GM18858 (cell line): ENCODE data around the gene SUSD2.
"Not testable (repeated sequence)": the region's sequence is repeated elsewhere in the genome, so short reads cannot be mapped to it uniquely, and the experiment has no call there.

ENCODE experiments used
- ATAC-seq: cut with Tn5 transposase; IDR thresholded peaks from one replicate; pipeline ENCODE4 v1.9.1; 2021; ENCODE audit not compliant: unreplicated experiment

SUSD2 gene

GRCh38 chr22:24187731-24188644 is 6.7 kb downstream of the SUSD2 start:
- no peak for ATAC-seq

- no peak for ATAC-seq
These were observed 7.5 kb downstream of the SUSD2 start for GRCh38 chr22:24188705-24189248.

DNA sequence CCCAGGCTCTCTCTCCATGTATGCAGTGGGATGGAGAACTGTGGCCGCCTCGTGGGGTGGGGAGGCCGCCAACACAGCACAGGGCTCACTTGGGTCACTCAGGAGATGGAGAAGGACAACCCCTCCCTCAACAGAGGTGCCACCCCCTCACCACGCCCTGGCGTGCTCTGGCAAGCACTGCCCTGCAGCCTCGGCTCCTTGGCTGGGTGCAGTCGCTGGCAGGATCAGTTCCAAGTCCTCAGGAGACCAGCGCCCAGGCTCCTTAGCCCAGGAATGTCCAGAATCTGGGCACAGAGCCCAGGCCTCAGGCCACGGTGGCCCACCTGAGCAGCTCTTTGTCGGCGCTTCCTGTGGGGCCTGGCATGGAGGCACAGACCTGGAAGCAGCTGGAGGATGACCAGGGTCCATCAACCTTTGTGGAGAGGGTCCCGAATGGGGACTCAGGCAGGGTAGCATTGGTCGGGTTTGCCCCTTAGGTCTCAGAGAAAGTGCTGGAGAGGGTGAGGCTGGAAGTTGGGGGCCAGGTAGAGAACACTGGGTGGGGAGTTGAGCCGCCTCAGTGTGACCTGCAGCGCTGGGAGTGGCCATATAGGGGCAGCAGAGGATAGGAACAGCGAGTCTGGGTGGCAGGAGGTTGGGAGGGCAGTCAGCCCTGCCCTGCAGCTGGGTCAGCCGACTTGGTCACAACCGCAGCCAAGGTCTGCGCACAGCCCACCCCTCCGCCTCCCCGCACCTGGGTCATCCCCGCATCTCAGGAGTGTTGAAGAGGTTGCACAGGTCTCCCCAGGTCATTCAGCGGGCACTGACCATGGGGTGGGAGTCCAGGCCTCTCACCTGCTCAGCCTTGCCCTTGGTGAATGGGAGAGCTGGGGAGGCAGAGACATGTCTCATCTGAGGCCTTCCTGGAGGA is 8.2 kb downstream of the SUSD2 start:
- ATAC-seq, result no peak

DNA sequence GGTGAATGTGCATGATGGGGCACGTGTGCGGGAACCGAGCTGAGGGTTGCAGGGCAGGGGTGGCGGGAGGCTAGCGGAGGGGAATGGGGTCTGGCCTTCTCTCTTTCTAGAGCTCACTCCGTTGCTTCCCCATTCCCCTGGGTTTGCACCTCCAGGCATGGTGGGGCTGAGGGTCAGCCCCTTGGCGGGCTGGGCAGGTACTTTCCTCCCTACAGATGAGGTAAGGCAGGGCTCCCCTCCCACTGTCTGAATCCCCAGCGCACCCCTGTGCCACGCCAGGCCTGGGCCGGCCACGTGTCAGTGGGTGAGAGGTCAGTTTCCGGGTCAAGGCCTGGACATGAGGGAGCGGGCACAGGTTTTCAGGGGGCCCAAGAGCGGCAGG is 8.9 kb downstream of the SUSD2 start:
- no peak for ATAC-seq

DNA sequence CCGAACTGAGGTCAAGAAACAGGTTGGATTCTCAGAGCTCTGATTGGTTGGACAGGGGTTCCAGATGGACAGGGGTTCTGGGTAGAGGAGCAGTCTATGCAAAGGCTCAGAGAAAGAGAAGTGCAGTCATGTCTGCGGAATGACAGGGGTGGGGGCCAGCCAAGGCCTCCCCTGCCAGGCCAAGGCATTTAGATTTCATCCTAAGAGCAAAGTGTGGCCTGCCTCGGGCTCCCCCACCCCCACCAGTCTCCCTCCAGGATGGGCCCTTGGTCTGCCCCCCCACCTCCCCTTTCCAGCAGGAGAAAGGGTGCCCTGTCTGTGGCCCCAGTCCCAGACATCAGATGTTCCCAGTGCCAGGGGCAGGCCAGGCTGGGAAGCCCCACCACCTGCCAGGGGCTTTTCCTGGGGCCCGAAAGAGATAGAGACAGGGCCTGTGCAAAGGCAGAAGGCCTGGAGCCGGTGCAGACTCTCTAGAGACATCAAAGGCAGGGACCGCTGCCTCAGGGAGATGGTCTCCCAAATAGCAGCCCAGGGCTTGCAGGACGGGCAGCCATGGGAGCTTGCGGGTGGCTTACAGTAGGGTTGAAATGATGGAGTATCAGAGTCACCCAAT is 9.4 kb downstream of the SUSD2 start:
- no peak for ATAC-seq

GRCh38 chr22:24191381-24191841 is 10.1 kb downstream of the SUSD2 start:
- no peak for ATAC-seq

- ATAC-seq, result no peak
These were observed 10.6 kb downstream of the SUSD2 start for GRCh38 chr22:24191893-24192292.

DNA sequence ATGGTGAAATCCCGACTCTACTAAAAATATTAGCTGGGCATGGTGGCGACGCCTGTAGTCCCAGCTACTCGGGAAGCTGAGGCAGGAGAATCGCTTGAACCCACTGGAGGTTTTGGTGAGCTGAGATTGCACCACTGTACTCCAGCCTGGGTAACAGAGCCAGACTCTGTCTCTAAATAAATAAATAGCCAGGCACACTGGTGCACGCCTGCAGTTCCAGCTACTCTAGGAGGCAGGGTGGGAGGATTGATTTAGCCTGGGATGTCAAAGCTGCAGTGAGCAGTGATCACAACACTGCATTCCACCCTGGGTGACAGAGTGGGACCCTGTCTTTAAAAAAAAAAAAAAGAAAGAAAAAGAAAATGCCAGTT is 17.4 kb downstream of the SUSD2 start:
- ATAC-seq, result no peak

DNA sequence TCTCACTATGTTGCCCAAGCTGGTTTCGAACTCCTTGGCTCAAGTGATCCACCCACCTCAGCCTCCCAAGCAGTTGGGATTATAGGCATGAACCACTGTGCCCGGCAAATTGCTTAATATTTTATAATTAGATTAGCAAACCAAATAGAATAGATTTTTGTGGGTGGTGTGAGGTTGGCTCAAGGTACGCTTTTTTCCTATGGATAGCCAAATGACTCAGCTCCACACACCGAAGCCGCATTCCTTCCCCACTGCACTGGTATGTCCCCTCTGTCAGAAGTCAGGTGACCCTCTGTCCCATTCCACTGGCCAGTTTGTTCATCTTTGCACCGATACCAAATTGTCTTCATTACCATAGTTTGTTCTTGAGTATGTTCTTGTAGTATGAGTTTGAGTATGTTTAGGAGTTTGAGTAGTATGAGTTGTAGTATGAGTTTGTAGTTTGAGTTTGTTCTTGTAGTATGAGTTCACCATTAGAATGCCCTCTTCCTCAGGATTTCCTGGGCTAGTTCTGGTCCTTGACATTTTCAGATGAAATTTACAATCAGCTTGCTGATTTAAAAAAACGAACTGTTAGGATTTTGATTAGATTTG is 19.4 kb downstream of the SUSD2 start:
- no peak for ATAC-seq

GRCh38 chr22:24201681-24202614 is 20.7 kb downstream of the SUSD2 start:
- ATAC-seq, result no peak

- not testable (repeated sequence) for ATAC-seq
These were observed 22.6 kb downstream of the SUSD2 start for GRCh38 chr22:24203856-24204255.

- ATAC-seq, result no peak
These were observed 24.3 kb downstream of the SUSD2 start for GRCh38 chr22:24205438-24206195.

DNA sequence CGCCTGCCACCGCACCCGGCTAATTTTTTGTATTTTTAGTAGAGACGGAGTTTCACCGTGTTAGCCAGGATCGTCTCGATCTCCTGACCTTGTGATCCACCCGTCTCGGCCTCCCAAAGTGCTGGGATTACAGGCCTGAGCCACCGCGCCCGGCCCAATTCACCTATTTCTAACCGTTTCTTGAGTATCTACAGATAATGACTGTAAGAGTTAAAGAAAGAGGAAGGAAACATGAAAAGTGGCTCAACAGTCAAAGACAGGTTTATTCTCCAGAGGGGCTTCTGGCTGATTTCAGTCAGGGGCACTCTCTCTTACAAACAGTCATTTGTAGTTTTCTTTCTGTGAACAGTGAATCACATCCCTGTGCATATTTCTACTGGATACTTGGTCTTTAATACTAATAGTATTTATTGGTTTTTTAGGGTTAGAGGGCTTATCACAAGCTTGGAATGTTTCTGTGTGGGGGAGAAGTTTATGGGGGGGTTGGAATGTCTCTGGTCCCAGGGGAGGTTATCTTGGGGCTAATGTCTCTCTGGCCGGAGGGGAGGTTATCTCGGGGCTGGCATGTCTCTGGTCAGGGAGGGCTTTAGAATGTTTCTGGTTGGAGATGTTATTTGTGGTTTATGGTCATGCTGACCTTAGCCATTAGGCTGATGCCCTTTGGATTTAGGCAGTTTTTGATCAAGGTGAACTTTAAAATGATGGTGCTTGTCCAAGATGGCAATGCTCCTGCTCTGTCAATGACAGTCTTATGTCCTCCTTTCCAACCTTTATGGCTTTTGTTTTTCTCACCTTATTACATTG is 25.4 kb downstream of the SUSD2 start:
- ATAC-seq, result not testable (repeated sequence)

GRCh38 chr22:24207264-24208011 is 26.2 kb downstream of the SUSD2 start:
- ATAC-seq, result no peak

DNA sequence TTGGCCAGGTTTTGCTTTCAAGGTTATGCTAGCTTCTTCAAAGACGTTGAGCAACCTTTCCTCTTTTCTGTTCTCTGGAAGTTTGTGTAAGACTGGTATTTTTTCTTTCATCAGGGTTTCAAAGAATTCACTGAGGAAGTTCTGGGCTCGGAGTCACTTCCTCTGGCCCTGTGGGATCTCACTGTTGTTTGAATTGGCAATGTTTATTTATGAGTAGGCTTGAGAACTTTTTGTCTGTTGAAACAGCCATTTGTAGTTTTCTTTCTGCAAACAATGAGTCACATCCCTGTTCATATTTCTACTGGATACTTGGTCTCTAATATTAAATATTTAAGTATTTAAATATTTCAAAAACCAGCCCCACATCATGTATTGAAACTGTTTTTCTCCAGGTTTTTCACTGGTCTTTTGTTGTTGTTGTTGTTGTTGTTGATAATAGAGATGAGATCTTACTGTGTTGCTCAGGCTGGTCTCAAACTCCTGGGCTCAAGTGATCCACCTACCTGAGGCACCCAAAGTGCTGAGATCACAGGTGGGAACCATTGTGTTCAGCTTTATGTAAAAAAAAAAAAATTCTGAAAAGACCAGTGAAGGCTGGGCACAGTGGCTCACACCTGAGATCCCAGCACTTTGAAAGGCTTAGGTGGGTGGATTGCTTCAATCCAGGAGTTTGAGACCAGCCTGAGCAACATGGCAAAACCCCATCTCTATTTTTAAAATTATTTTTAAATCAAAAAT is 26.9 kb downstream of the SUSD2 start:
- no peak for ATAC-seq

GRCh38 chr22:24209016-24209415 is 27.7 kb downstream of the SUSD2 start:
- ATAC-seq, result no peak

GRCh38 chr22:24209687-24210086 is 28.4 kb downstream of the SUSD2 start:
- no peak for ATAC-seq
